Activated naive CD8-positive, alpha-beta T cell treated with anti-CD3 and anti-CD28 coated beads, Interleukin-2, amount 10 ng/mL, durations not matched to agents 7 days and 5 days (primary cell): ENCODE data around the gene TUBG2. TPM values are rescaled to one million over a fixed set of nuclear protein-coding genes. Genes with fewer than 3 reads are reported as not detected.
"Not testable (repeated sequence)": the region's sequence is repeated elsewhere in the genome, so short reads cannot be mapped to it uniquely, and the experiment has no call there.

Experiments
- ATAC-seq: fragments of 150-1000 bp; cut with Tn5 transposase; one replicate; pipeline ENCODE4 v1.10.0; 2021; ENCODE audit warnings: low read depth, moderate library complexity
- POLR2A ChIA-PET: fragments of 350-600 bp; sonication (Branson Sonifier 250); formaldehyde crosslinking; loops from one replicate; lab custom pipeline; 2021; ENCODE audit warnings: antibody characterized with exemption; lab: Charles Lee
- DNase-seq: peaks from one replicate; pipeline ENCODE4 v3.0.0; 2021
- H3K27ac Mint-ChIP-seq: one replicate; pipeline ENCODE4 v1.8.0; 2022; ENCODE audit warnings: mild to moderate bottlenecking, mixed read lengths
- H3K27me3 Mint-ChIP-seq: one replicate; pipeline ENCODE4 v1.8.0; 2022; ENCODE audit warnings: mild to moderate bottlenecking, moderate library complexity, mixed read lengths
- H3K36me3 Mint-ChIP-seq: one replicate; pipeline ENCODE4 v1.8.0; 2021; ENCODE audit warnings: mild to moderate bottlenecking, mixed read lengths
- H3K4me1 Mint-ChIP-seq: one replicate; pipeline ENCODE4 v1.8.0; 2021; ENCODE audit warnings: mixed read lengths
- H3K4me3 Mint-ChIP-seq: one replicate; pipeline ENCODE4 v1.8.0; 2022; ENCODE audit warnings: mild to moderate bottlenecking, moderate library complexity, mixed read lengths
- H3K9me3 Mint-ChIP-seq: one replicate; pipeline ENCODE4 v1.8.0; 2021; ENCODE audit warnings: mixed read lengths
- total RNA-seq, 2 experiments: library from RNA; stranded (reverse); gene quantifications; one replicate each; pipeline ENCODE4 v1.2.3, GENCODE V29; 2021

TUBG2 gene
- total RNA-seq, 2 experiments from 2014 or later, result 17.0 to 19.2 TPM

GRCh38 chr17:42632949-42633444 is 26.1 kb upstream of the TUBG2 start:
- ATAC-seq (no peak), DNase-seq (no peak)
- no peaks in the 10 kb centered on the region for H3K36me3 Mint-ChIP-seq
- no peak overlapping the region for H3K4me3 Mint-ChIP-seq
- H3K27me3 Mint-ChIP-seq, result no peaks in the 10 kb centered on the region
- POLR2A ChIA-PET, result interaction anchor here (1.4 kb wide), 1 partner anchor 26 kb away, joined by 6 read pairs; the partner anchor contains the start of gene TUBG2
- H3K27ac Mint-ChIP-seq, result no peak overlapping the region
- no peaks in the 10 kb centered on the region for H3K4me1 Mint-ChIP-seq
- H3K9me3 Mint-ChIP-seq, result no peaks in the 10 kb centered on the region

- POLR2A ChIA-PET, result no interaction called here
Measured at GRCh38 chr17:42639525-42640113, 19.5 kb upstream of the TUBG2 start.

GRCh38 chr17:42640121-42640520 is 19.0 kb upstream of the TUBG2 start:
- ATAC-seq, result no peak
- H3K9me3 Mint-ChIP-seq, result no peaks in the 10 kb centered on the region
- DNase-seq, result no peak
- H3K36me3 Mint-ChIP-seq, result no peaks in the 10 kb centered on the region
- peaks cover 2% of the 10 kb centered on the region for H3K4me1 Mint-ChIP-seq
- H3K4me3 Mint-ChIP-seq, result no peak overlapping the region
- H3K27me3 Mint-ChIP-seq, result peaks cover 23% of the 10 kb centered on the region
- POLR2A ChIA-PET, result no interaction called here
- no peak overlapping the region for H3K27ac Mint-ChIP-seq

More at GRCh38 chr17:42639525-42640113, 19.5 kb upstream of the TUBG2 start:
- DNase-seq, result no peak
- no peaks in the 10 kb centered on the region for H3K9me3 Mint-ChIP-seq
- peaks cover 23% of the 10 kb centered on the region for H3K27me3 Mint-ChIP-seq
- H3K27ac Mint-ChIP-seq, result no peak overlapping the region
- H3K4me1 Mint-ChIP-seq, result peaks cover 2% of the 10 kb centered on the region
- no peak overlapping the region for H3K4me3 Mint-ChIP-seq
- H3K36me3 Mint-ChIP-seq, result no peaks in the 10 kb centered on the region
- ATAC-seq, result no peak

- ATAC-seq (no peak), DNase-seq (no peak)
- no peak overlapping the region for H3K4me3 Mint-ChIP-seq
- POLR2A ChIA-PET, result no interaction called here
- H3K4me1 Mint-ChIP-seq, result peaks cover 2% of the 10 kb centered on the region
- H3K36me3 Mint-ChIP-seq, result no peaks in the 10 kb centered on the region
- peaks cover 23% of the 10 kb centered on the region for H3K27me3 Mint-ChIP-seq
- H3K27ac Mint-ChIP-seq, result no peak overlapping the region
- no peaks in the 10 kb centered on the region for H3K9me3 Mint-ChIP-seq
Measured at GRCh38 chr17:42642336-42642735, 16.7 kb upstream of the TUBG2 start.

- H3K4me3 Mint-ChIP-seq, result no peak overlapping the region
- ATAC-seq (no peak), DNase-seq (no peak)
- peaks cover 5% of the 10 kb centered on the region for H3K27me3 Mint-ChIP-seq
- no peak overlapping the region for H3K27ac Mint-ChIP-seq
- no peaks in the 10 kb centered on the region for H3K36me3 Mint-ChIP-seq
- H3K9me3 Mint-ChIP-seq, result no peaks in the 10 kb centered on the region
- POLR2A ChIA-PET, result no interaction called here
- H3K4me1 Mint-ChIP-seq, result peaks cover 2% of the 10 kb centered on the region
Measured at GRCh38 chr17:42647778-42648177, 11.3 kb upstream of the TUBG2 start.

- no peak overlapping the region for H3K27ac Mint-ChIP-seq
- ATAC-seq (no peak), DNase-seq (no peak)
- H3K4me1 Mint-ChIP-seq, result peaks cover 11% of the 10 kb centered on the region
- POLR2A ChIA-PET, result no interaction called here
- H3K27me3 Mint-ChIP-seq, result peaks cover 25% of the 10 kb centered on the region
- H3K36me3 Mint-ChIP-seq, result no peaks in the 10 kb centered on the region
- no peaks in the 10 kb centered on the region for H3K9me3 Mint-ChIP-seq
- no peak overlapping the region for H3K4me3 Mint-ChIP-seq
Measured at GRCh38 chr17:42651392-42651791, 7.7 kb upstream of the TUBG2 start.

GRCh38 chr17:42653179-42654124 is 5.6 kb upstream of the TUBG2 start:
- Mint-ChIP-seq H3K4me1 (peaks cover 12% of the 10 kb centered on the region), H3K27ac (no peak overlapping the region), H3K36me3 (no peaks in the 10 kb centered on the region), H3K27me3 (peaks cover 23% of the 10 kb centered on the region), H3K9me3 (no peaks in the 10 kb centered on the region), H3K4me3 (no peak overlapping the region)
- ATAC-seq (no peak), DNase-seq (no peak)
- POLR2A ChIA-PET, result no interaction called here

- no peak overlapping the region for H3K4me3 Mint-ChIP-seq
- H3K9me3 Mint-ChIP-seq, result no peaks in the 10 kb centered on the region
- POLR2A ChIA-PET, result interaction anchor here (0.6 kb wide), 1 partner anchor 47 kb away, joined by 3 read pairs; the partner anchor contains the start of genes RETREG3 and TUBG1
- H3K36me3 Mint-ChIP-seq, result no peaks in the 10 kb centered on the region
- ATAC-seq (no peak), DNase-seq (no peak)
- H3K4me1 Mint-ChIP-seq, result peaks cover 20% of the 10 kb centered on the region
- peaks cover 23% of the 10 kb centered on the region for H3K27me3 Mint-ChIP-seq
- H3K27ac Mint-ChIP-seq, result no peak overlapping the region
Measured at GRCh38 chr17:42655528-42655927, 3.6 kb upstream of the TUBG2 start.

GRCh38 chr17:42657824-42658588 is 1.1 kb upstream of the TUBG2 start:
- POLR2A ChIA-PET, result interaction anchor here (0.5 to 1.5 kb wide), 5 partner anchors 15 to 245 kb away, joined by 3 to 6 read pairs (median 4); partner anchors contain the start of gene PLEKHH3
- Mint-ChIP-seq H3K27ac (no peak overlapping the region), H3K4me1 (peaks cover 20% of the 10 kb centered on the region), H3K9me3 (no peaks in the 10 kb centered on the region), H3K4me3 (peak overlapping the region; percentile 91), H3K27me3 (peaks cover 23% of the 10 kb centered on the region), H3K36me3 (no peaks in the 10 kb centered on the region)
- no peak for ATAC-seq
- no peak for DNase-seq

GRCh38 chr17:42659932-42660274 is 819 bp downstream of the TUBG2 start:
- H3K4me1 Mint-ChIP-seq, result peaks cover 20% of the 10 kb centered on the region
- H3K27ac Mint-ChIP-seq, H3K36me3 Mint-ChIP-seq, ATAC-seq, DNase-seq, H3K27me3 Mint-ChIP-seq, H3K9me3 Mint-ChIP-seq: not testable (repeated sequence)
- H3K4me3 Mint-ChIP-seq, result peak overlapping the region; percentile 14
- POLR2A ChIA-PET, result interaction anchor here (1.0 kb wide), 1 partner anchor 51 kb away, joined by 3 read pairs; the partner anchor contains the start of genes RETREG3 and TUBG1

- Mint-ChIP-seq H3K4me3 (no peak overlapping the region), H3K36me3 (peaks cover 4% of the 10 kb centered on the region), H3K9me3 (no peaks in the 10 kb centered on the region), H3K27ac (no peak overlapping the region), H3K27me3 (peaks cover 2% of the 10 kb centered on the region), H3K4me1 (peaks cover 15% of the 10 kb centered on the region)
- DNase-seq (no peak), ATAC-seq (no peak)
- POLR2A ChIA-PET, result no interaction called here
Measured at GRCh38 chr17:42660692-42661345, 1.7 kb downstream of the TUBG2 start.

GRCh38 chr17:42665581-42666001 is 6.5 kb downstream of the TUBG2 start:
- POLR2A ChIA-PET, result no interaction called here
- Mint-ChIP-seq H3K9me3 (no peaks in the 10 kb centered on the region), H3K4me1 (peaks cover 7% of the 10 kb centered on the region), H3K27ac (no peak overlapping the region), H3K4me3 (no peak overlapping the region), H3K36me3 (peaks cover 4% of the 10 kb centered on the region), H3K27me3 (peaks cover 15% of the 10 kb centered on the region)
- ATAC-seq (no peak), DNase-seq (no peak)
